Endothelial cell (in vitro differentiated cells): ENCODE results near the gene LTF. TPM values are rescaled to one million over a fixed set of nuclear protein-coding genes. Genes with fewer than 3 reads are reported as not detected.
"Not testable (repeated sequence)": the region's sequence is repeated elsewhere in the genome, so short reads cannot be mapped to it uniquely, and the experiment has no call there.

ENCODE experiments used
- DNase-seq: peaks from one replicate; pipeline ENCODE4 v3.0.0; 2021; ENCODE audit warnings: low spot score
- H3K27ac Mint-ChIP-seq: one replicate; pipeline ENCODE4 v1.8.0; 2021; ENCODE audit warnings: mixed read lengths, inconsistent platforms; ENCODE audit not compliant: unreplicated experiment
- H3K27me3 Mint-ChIP-seq: one replicate; pipeline ENCODE4 v1.8.0; 2021; ENCODE audit warnings: mild to moderate bottlenecking, moderate library complexity, mixed read lengths, inconsistent platforms; ENCODE audit not compliant: unreplicated experiment
- H3K36me3 Mint-ChIP-seq: one replicate; pipeline ENCODE4 v1.8.0; 2021; ENCODE audit warnings: mild to moderate bottlenecking, low read depth, mixed read lengths, inconsistent platforms; ENCODE audit not compliant: unreplicated experiment
- H3K4me1 Mint-ChIP-seq: one replicate; pipeline ENCODE4 v1.8.0; 2021; ENCODE audit warnings: mild to moderate bottlenecking, mixed read lengths, inconsistent platforms; ENCODE audit not compliant: unreplicated experiment
- H3K4me3 Mint-ChIP-seq: one replicate; pipeline ENCODE4 v1.8.0; 2021; ENCODE audit warnings: mild to moderate bottlenecking, mixed read lengths, inconsistent platforms; ENCODE audit not compliant: unreplicated experiment
- H3K9me3 Mint-ChIP-seq: one replicate; pipeline ENCODE4 v1.8.0; 2021; ENCODE audit warnings: mixed read lengths, inconsistent platforms; ENCODE audit not compliant: unreplicated experiment
- CTCF ChIP-seq: fragments of 200-600 bp; sonication (generic); IDR thresholded peaks from one replicate; pipeline ENCODE4 v1.5.0; 2021; ENCODE audit warnings: antibody characterized with exemption; ENCODE audit not compliant: unreplicated experiment
- total RNA-seq: library from RNA; stranded (reverse); fragmentation: NEBNext Ultra II Directional; extraction: Animal tissue kit (Norgen Biotek cat#: 25700); gene quantifications from one replicate; pipeline ENCODE4 v1.2.1, GENCODE V29; 2021; ENCODE audit not compliant: unreplicated experiment

Gene LTF
- total RNA-seq, 1 donor from 2014 or later, result not detected

DNA sequence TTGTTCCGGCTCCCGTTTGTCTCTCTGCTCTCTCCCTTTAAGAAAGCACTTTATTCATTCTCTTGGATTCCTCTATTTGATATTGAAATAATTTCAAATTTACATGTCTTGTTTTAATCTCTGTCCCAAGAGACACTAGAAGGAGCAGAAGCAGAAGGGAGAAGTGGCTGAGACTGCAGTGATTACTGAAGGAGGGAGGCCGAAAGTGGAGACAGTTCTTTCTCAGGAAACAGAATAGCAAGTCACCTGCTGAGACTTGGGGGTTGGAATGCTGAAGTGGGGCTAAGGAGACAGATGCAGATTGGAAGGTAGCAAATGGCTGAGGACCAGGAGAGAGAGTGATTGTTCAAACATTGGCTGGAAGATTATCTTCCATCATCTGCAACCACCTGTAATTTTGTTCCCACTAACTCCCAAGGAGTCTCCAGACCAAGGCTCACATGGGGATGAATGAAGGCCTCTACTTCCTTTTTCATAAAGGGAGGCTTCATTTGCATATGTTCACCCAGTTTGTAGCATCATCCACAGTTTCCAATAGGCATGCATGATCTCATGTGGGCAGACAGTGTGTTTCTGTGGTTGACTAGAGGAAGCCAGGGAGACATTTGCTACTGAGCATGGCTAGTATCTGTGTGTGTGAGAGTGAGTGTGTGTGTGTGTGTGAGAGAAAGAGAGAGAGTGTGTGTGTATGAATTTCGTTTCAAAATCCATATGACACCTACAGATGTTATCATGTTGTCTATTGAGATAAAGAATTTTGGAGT is 24.0 kb downstream of the LTF start:
- Mint-ChIP-seq H3K27me3 (peaks cover 2% of the 10 kb centered on the region), H3K36me3 (peaks cover under 1% of the 10 kb centered on the region), H3K27ac (no peak overlapping the region), H3K4me1 (no peaks in the 10 kb centered on the region), H3K9me3 (no peaks in the 10 kb centered on the region), H3K4me3 (no peak overlapping the region)
- no peak for TF ChIP-seq CTCF
- DNase-seq, result no peak

GRCh38 chr3:46438831-46439230 is 25.9 kb downstream of the LTF start:
- TF ChIP-seq CTCF, result no peak
- no peak overlapping the region for H3K4me3 Mint-ChIP-seq
- no peaks in the 10 kb centered on the region for H3K4me1 Mint-ChIP-seq
- H3K27me3 Mint-ChIP-seq, result peaks cover 2% of the 10 kb centered on the region
- no peaks in the 10 kb centered on the region for H3K9me3 Mint-ChIP-seq
- H3K36me3 Mint-ChIP-seq, result peaks cover 3% of the 10 kb centered on the region
- H3K27ac Mint-ChIP-seq, result no peak overlapping the region
- no peak for DNase-seq

- no peak overlapping the region for H3K27ac Mint-ChIP-seq
- no peak for TF ChIP-seq CTCF
- DNase-seq, result no peak
- H3K4me1 Mint-ChIP-seq, result peaks cover 4% of the 10 kb centered on the region
- H3K4me3 Mint-ChIP-seq, result no peak overlapping the region
- H3K27me3 Mint-ChIP-seq, result peaks cover 9% of the 10 kb centered on the region
- H3K36me3 Mint-ChIP-seq, result peaks cover 8% of the 10 kb centered on the region
- no peaks in the 10 kb centered on the region for H3K9me3 Mint-ChIP-seq
These were observed 29.5 kb downstream of the LTF start for GRCh38 chr3:46435081-46435726.

GRCh38 chr3:46433841-46434240 is 30.9 kb downstream of the LTF start:
- H3K27me3 Mint-ChIP-seq, result peaks cover 9% of the 10 kb centered on the region
- no peak overlapping the region for H3K27ac Mint-ChIP-seq
- no peak for TF ChIP-seq CTCF
- no peaks in the 10 kb centered on the region for H3K9me3 Mint-ChIP-seq
- H3K36me3 Mint-ChIP-seq, result peaks cover 8% of the 10 kb centered on the region
- no peak overlapping the region for H3K4me3 Mint-ChIP-seq
- peaks cover 4% of the 10 kb centered on the region for H3K4me1 Mint-ChIP-seq
- DNase-seq, result no peak

DNA sequence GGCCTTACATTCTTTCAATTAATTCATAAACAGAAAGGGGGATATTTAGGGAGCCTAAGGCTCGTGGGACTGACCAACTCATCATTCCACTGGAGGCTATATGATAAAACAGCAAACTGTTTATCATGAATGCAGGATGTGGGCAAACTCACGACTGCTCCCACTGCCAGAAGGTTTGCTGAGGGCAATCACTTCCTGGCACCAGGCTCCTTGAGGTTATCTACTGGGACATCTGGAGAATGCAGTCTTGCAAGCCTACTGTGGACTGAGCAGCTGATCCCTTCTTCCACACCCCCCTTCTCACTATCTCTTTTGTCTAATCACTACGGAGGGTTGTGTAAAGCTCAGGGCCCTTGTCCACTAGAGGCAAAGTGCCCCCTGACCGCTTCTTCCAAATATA is 31.6 kb downstream of the LTF start:
- not testable (repeated sequence) for H3K9me3 Mint-ChIP-seq, H3K4me1 Mint-ChIP-seq, H3K36me3 Mint-ChIP-seq, H3K27ac Mint-ChIP-seq, DNase-seq, H3K27me3 Mint-ChIP-seq, H3K4me3 Mint-ChIP-seq

DNA sequence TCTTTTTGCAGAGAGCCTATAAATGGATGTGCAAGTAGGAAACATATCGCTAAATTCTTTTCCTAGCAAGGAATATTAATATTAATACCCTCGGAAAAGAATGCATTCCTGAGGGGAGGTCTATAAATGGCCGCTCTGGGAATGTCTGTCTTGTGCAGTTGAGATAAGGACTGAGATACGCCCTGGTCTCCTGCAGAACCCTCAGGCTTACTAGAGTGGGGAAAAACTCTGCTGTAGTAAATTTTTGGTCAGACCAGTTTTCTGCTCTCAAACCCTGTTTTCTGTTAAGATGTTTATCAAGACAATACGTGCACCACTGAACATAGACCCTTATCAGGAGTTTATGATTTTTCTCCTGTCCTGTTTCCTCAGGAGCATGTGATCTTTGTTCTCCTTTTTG is 32.8 kb downstream of the LTF start:
- H3K36me3 Mint-ChIP-seq, H3K27ac Mint-ChIP-seq, DNase-seq, H3K4me3 Mint-ChIP-seq, H3K9me3 Mint-ChIP-seq, H3K27me3 Mint-ChIP-seq: not testable (repeated sequence)
- peaks cover 14% of the 10 kb centered on the region for H3K4me1 Mint-ChIP-seq

DNA sequence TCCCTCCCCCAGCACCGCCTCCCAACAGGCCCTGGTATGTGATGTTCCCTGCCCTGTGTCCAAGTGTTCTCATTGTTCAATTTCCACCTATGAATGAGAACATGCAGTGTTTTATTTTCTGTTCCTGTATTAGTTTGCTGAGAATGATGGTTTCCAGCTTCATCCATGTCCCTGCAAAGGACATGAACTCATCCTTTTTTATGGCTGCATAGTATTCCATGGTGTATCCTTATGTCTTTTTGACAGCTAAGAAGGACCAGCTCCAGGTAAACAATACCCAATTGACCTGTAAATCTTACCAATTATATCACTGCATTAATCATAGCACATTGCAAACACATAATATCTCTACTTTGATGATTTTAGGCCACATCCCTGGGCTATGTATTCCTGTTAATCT is 33.8 kb downstream of the LTF start:
- peaks cover 24% of the 10 kb centered on the region for H3K4me1 Mint-ChIP-seq

More for the DNA sequence above, 33.8 kb downstream of the LTF start:
- H3K9me3 Mint-ChIP-seq, H3K36me3 Mint-ChIP-seq, H3K27me3 Mint-ChIP-seq, DNase-seq, H3K27ac Mint-ChIP-seq, H3K4me3 Mint-ChIP-seq: not testable (repeated sequence)
